ENCODE measurements around the gene ATP6V0A4.
A peak's percentile ranks its signal among the peaks of the same experiment; 100 is the strongest.

ATP6V0A4 gene

GRCh38 chr7:138663725-138664710 is 134.0 kb downstream of the ATP6V0A4 start:
- peak overlapping the region; percentile 60 for H3K4me3 ChIP-seq (ENCODE audit: low read depth, low read length)

- H3K4me3 ChIP-seq (ENCODE audit: low read depth, low read length): no peak overlapping the region
These were observed 135.0 kb downstream of the ATP6V0A4 start for GRCh38 chr7:138662991-138663320.

- no peak overlapping the region for H3K4me3 ChIP-seq (ENCODE audit: low read depth, low read length)
These were observed 135.7 kb downstream of the ATP6V0A4 start for GRCh38 chr7:138662076-138662990.

- H3K4me3 ChIP-seq (ENCODE audit: low read depth, low read length): no peak overlapping the region
These were observed 136.8 kb downstream of the ATP6V0A4 start for GRCh38 chr7:138661069-138661635.

- no peak overlapping the region for H3K4me3 ChIP-seq (ENCODE audit: low read depth, low read length)
These were observed 139.1 kb downstream of the ATP6V0A4 start for GRCh38 chr7:138658889-138659288.

- H3K4me3 ChIP-seq (ENCODE audit: low read depth, low read length): no peak overlapping the region
These were observed 140.1 kb downstream of the ATP6V0A4 start for GRCh38 chr7:138657854-138658386.

GRCh38 chr7:138656952-138657351 is 141.0 kb downstream of the ATP6V0A4 start:
- H3K4me3 ChIP-seq (ENCODE audit: low read depth, low read length): no peak overlapping the region
